Spleen (tissue), 11 donors: ENCODE measurements around the gene OPCML. TPM values are rescaled to one million over a fixed set of nuclear protein-coding genes. Genes with fewer than 3 reads are reported as not detected.

Experiments
- DNase-seq: peaks from one replicate; pipeline ENCODE4 v3.0.0-alpha.2; 2020
- H3K27ac ChIP-seq, 8 donors: fragments of 200-600 bp; sonication (generic) in 7 of 8; 1 replicate in 4 of 8; 2 replicates in 4 of 8; pipeline versions ENCODE4 v1.5.0 to v1.8.0; 2016 to 2021; ENCODE audit warnings: inconsistent platforms in 4 of 8, mild to moderate bottlenecking in 4 of 8, moderate library complexity in 1 of 8
- H3K27me3 ChIP-seq, 7 donors: fragments of 200-600 bp; sonication (generic) in 6 of 7; replicated peaks in 1 of 7; 1 replicate in 4 of 7; 2 replicates in 3 of 7; pipeline versions ENCODE4 v1.5.0 to v1.8.0; 2016 to 2021; ENCODE audit warnings: inconsistent platforms in 3 of 7, mild to moderate bottlenecking in 1 of 7
- H3K36me3 ChIP-seq, 6 donors: fragments of 200-600 bp; sonication (generic) in 5 of 6; 1 replicate in 4 of 6; 2 replicates in 2 of 6; pipeline versions ENCODE4 v1.5.0 to v1.8.0; 2016 to 2021; ENCODE audit warnings: inconsistent platforms in 2 of 6
- H3K4me1 ChIP-seq, 6 donors: fragments of 200-600 bp; sonication (generic) in 5 of 6; 1 replicate in 3 of 6; 2 replicates in 3 of 6; pipeline versions ENCODE4 v1.5.0 to v1.8.0; 2016 to 2021; ENCODE audit warnings: inconsistent platforms in 3 of 6
- H3K4me3 ChIP-seq, 8 donors: fragments of 200-600 bp; sonication (generic) in 7 of 8; 1 replicate in 4 of 8; 2 replicates in 4 of 8; pipeline versions ENCODE4 v1.5.0 to v1.8.0; 2016 to 2021; ENCODE audit warnings: inconsistent platforms in 4 of 8, mild to moderate bottlenecking in 4 of 8, moderate library complexity in 2 of 8
- H3K9me3 ChIP-seq, 8 donors: fragments of 200-600 bp; sonication (generic) in 7 of 8; 1 replicate in 4 of 8; 2 replicates in 4 of 8; pipeline versions ENCODE4 v1.5.0 to v1.8.0; 2016 to 2021; ENCODE audit warnings: inconsistent platforms in 4 of 8
- CTCF ChIP-seq, 11 experiments: fragments of 200-600 bp in 7 of 11; fragments of 450-650 bp in 4 of 11; sonication (generic) in 4 of 11; IDR thresholded peaks in 8 of 11; conservative IDR thresholded peaks in 3 of 11; 1 replicate in 7 of 11; 2 replicates in 4 of 11; pipeline versions ENCODE4 v1.4.0 to v1.8.0; 2016 to 2021; ENCODE audit warnings: antibody characterized with exemption in 11 of 11, inconsistent platforms in 4 of 11, mild to moderate bottlenecking in 1 of 11
- POLR2A ChIP-seq, 3 donors: fragments of 450-650 bp; IDR thresholded peaks; one replicate each; pipeline ENCODE4 v1.5.1; 2017; ENCODE audit warnings: antibody characterized with exemption in 3 of 3, mild to moderate bottlenecking in 1 of 3
- POLR2AphosphoS5 ChIP-seq, 3 donors: sonication (generic); formaldehyde crosslinking; IDR thresholded peaks; one replicate each; pipeline ENCODE4 v1.5.1; 2017; ENCODE audit warnings: antibody characterized with exemption in 3 of 3
- WGBS, 5 donors: extraction: QIAGEN DNeasy Blood & Tissue Kit in 3 of 5; methylation state at CpG; one replicate each; pipeline versions ENCODE4 v1.1.5 to v1.1.7; 2013 to 2018; 5-methylcytosine and 5-hydroxymethylcytosine counted together
- intact Hi-C: fragments of 100-400 bp; cut with DNase I; formaldehyde crosslinking; loops from one replicate; pipeline ENCODE4 v1.15.0; 2023; ENCODE audit warnings: low total_unique reads
- polyA plus RNA-seq, 3 donors: library from polyadenylated mRNA; stranded (reverse); fragments of 200-250 nt; gene quantifications; one replicate each; pipeline ENCODE4 v1.2.1, GENCODE V29; 2013
- total RNA-seq, 7 donors: library from RNA; depleted of rRNA in 3 of 7; stranded (reverse); fragments of >200 nt in 3 of 7; fragmentation: NEBNext Ultra II Directional in 4 of 7; extraction: Animal tissue kit (Norgen Biotek cat#: 25700) in 4 of 7; gene quantifications; one replicate each; pipeline versions ENCODE4 v1.1.0 to v1.2.1, GENCODE V29; 2016 to 2021
- donor health status: healthy with polysubstance abuse.
- donor health status: DM: no; HTN: no; CAD: no; lungs with moderate emphysema.
- donor health status: DM: no; HTN: no; CAD: no.
- donor health status: Bipolar disorder and iron deficiency.
- donor health status: healthy.
- donor health status: DM: no; HTN: no; CAD: no.
- donor health status: DM: yes; HTN: yes; CAD: no.

Gene OPCML
- total and polyA plus RNA-seq, 10 donors: 0.09 to 10.7 (median 3.1) TPM

- Histone ChIP-seq H3K27me3 (no peaks in the 10 kb centered on the region), H3K9me3 (peaks cover 0 to 20% (median 4%) of the 10 kb centered on the region in 8 donors), H3K27ac (no peak overlapping the region), H3K4me3 (no peak overlapping the region), H3K4me1 (peaks cover 0 to 3% (median 0%) of the 10 kb centered on the region in 6 donors), H3K36me3 (no peaks in the 10 kb centered on the region)
- DNase-seq: no peak
- 60 to 74% (median 69%) methylated on average over 1 of the region's 1 CpG for WGBS, 5 donors
- TF ChIP-seq CTCF (IDR thresholded peaks at IDR 0.05 in 8 of 11, conservative IDR thresholded peaks at IDR 0.05 in 3 of 11) (no peak), POLR2AphosphoS5 (IDR thresholded peaks at IDR 0.05) (no peak), POLR2A (IDR thresholded peaks at IDR 0.05) (no peak)
- intact Hi-C loops: no loop called here
Measured at GRCh38 chr11:132459736-132460135, 1072.6 kb downstream of the OPCML start.

- TF ChIP-seq POLR2A (IDR thresholded peaks at IDR 0.05) (no peak), CTCF (IDR thresholded peaks at IDR 0.05 in 8 of 11, conservative IDR thresholded peaks at IDR 0.05 in 3 of 11) (no peak), POLR2AphosphoS5 (IDR thresholded peaks at IDR 0.05) (no peak)
- H3K4me3 ChIP-seq: no peak overlapping the region
- H3K9me3 ChIP-seq: peaks cover 0 to 20% (median 4%) of the 10 kb centered on the region in 8 donors
- no peaks in the 10 kb centered on the region for H3K36me3 ChIP-seq
- WGBS, 5 donors: 76 to 89% (median 83%) methylated on average over 2 of the region's 2 CpGs
- no peaks in the 10 kb centered on the region for H3K27me3 ChIP-seq
- no peaks in the 10 kb centered on the region for H3K4me1 ChIP-seq
- DNase-seq: no peak
- intact Hi-C loops: no loop called here
- H3K27ac ChIP-seq: no peak overlapping the region
Measured at GRCh38 chr11:132457445-132457844, 1074.9 kb downstream of the OPCML start.

GRCh38 chr11:132456751-132457328 is 1075.5 kb downstream of the OPCML start:
- Histone ChIP-seq H3K27me3 (no peaks in the 10 kb centered on the region), H3K27ac (no peak overlapping the region), H3K4me1 (no peaks in the 10 kb centered on the region), H3K4me3 (no peak overlapping the region), H3K9me3 (peaks cover 0 to 19% (median 4%) of the 10 kb centered on the region in 8 donors), H3K36me3 (no peaks in the 10 kb centered on the region)
- 53 to 79% (median 70%) methylated on average over 8 of the region's 8 CpGs for WGBS, 5 donors
- intact Hi-C loops: no loop called here
- no peak for TF ChIP-seq POLR2A (IDR thresholded peaks at IDR 0.05)
- TF ChIP-seq CTCF (IDR thresholded peaks at IDR 0.05 in 8 of 11, conservative IDR thresholded peaks at IDR 0.05 in 3 of 11): no peak
- no peak for TF ChIP-seq POLR2AphosphoS5 (IDR thresholded peaks at IDR 0.05)
- no peak for DNase-seq

- intact Hi-C loops: no loop called here
- 79 to 92% (median 87%) methylated on average over 5 of the region's 5 CpGs for WGBS, 5 donors
Measured at GRCh38 chr11:132455044-132455443, 1077.3 kb downstream of the OPCML start.

More at GRCh38 chr11:132455044-132455443, 1077.3 kb downstream of the OPCML start:
- peaks cover 0 to 4% (median 0%) of the 10 kb centered on the region in 8 donors for H3K9me3 ChIP-seq
- H3K4me1 ChIP-seq: no peaks in the 10 kb centered on the region
- H3K27me3 ChIP-seq: no peaks in the 10 kb centered on the region
- no peak overlapping the region for H3K27ac ChIP-seq
- TF ChIP-seq CTCF (IDR thresholded peaks at IDR 0.05 in 8 of 11, conservative IDR thresholded peaks at IDR 0.05 in 3 of 11): no peak
- TF ChIP-seq POLR2AphosphoS5 (IDR thresholded peaks at IDR 0.05): no peak
- TF ChIP-seq POLR2A (IDR thresholded peaks at IDR 0.05): no peak
- H3K36me3 ChIP-seq: no peaks in the 10 kb centered on the region
- H3K4me3 ChIP-seq: no peak overlapping the region
- no peak for DNase-seq
